Fibroblast of mammary gland (primary cell): ENCODE results near the gene PTPRF.

Experiments used
- DNase-seq: peaks from one replicate; pipeline ENCODE4 v3.0.0-alpha.2; 2010; ENCODE audit warnings: low read depth
- H3K4me3 ChIP-seq: 2 replicates; pipeline ENCODE4 v1.5.1; 2011; ENCODE audit warnings: low read depth, mild to moderate bottlenecking, low read length, moderate library complexity; ENCODE audit not compliant: control insufficient read depth
- CTCF ChIP-seq: conservative IDR thresholded peaks from 2 replicates; pipeline ENCODE4 v1.5.1; 2011; ENCODE audit warnings: low read depth, low read length, inconsistent platforms; ENCODE audit not compliant: control insufficient read depth, insufficient read depth

PTPRF gene

GRCh38 chr1:43541721-43542401 lies 11.2 kb downstream of the PTPRF start:
- peak; percentile 40 for DNase-seq
- no peak for TF ChIP-seq CTCF
- H3K4me3 ChIP-seq = no peak overlapping the region

- H3K4me3 ChIP-seq = no peak overlapping the region
- TF ChIP-seq CTCF = no peak
- no peak for DNase-seq
Observed at GRCh38 chr1:43542527-43543458, 12.1 kb downstream of the PTPRF start.

- TF ChIP-seq CTCF = no peak
- H3K4me3 ChIP-seq = no peak overlapping the region
- no peak for DNase-seq
Observed at GRCh38 chr1:43543567-43543966, 12.9 kb downstream of the PTPRF start.

- no peak overlapping the region for H3K4me3 ChIP-seq
- DNase-seq = no peak
- TF ChIP-seq CTCF = no peak
Observed at GRCh38 chr1:43545339-43545694, 14.6 kb downstream of the PTPRF start.

- no peak for DNase-seq
- no peak overlapping the region for H3K4me3 ChIP-seq
- no peak for TF ChIP-seq CTCF
Observed at GRCh38 chr1:43545695-43546387, 15.2 kb downstream of the PTPRF start.

- DNase-seq = no peak
- H3K4me3 ChIP-seq = no peak overlapping the region
- no peak for TF ChIP-seq CTCF
Observed at GRCh38 chr1:43546388-43547100, 15.9 kb downstream of the PTPRF start.
